Lower leg skin (tissue), 4 donors: Measurements from ENCODE around the gene MYO1B. TPM values are rescaled to one million over a fixed set of nuclear protein-coding genes. Genes with fewer than 3 reads are reported as not detected.

Experiments used
- DNase-seq, 2 donors: peaks; one replicate each; pipeline ENCODE4 v3.0.0-alpha.2; 2019; ENCODE audit warnings: low spot score in 2 of 2
- H3K4me3 ChIP-seq: fragments of 200-600 bp; sonication (generic); 2 replicates; pipeline ENCODE4 v1.5.1; 2017; ENCODE audit warnings: mild to moderate bottlenecking, low read depth; ENCODE audit not compliant: poor library complexity, severe bottlenecking
- CTCF ChIP-seq, 3 donors: fragments of 450-650 bp; IDR thresholded peaks; one replicate each; pipeline ENCODE4 v1.5.1; 2016; ENCODE audit warnings: antibody characterized with exemption in 3 of 3, mild to moderate bottlenecking in 3 of 3, moderate library complexity in 2 of 3
- POLR2A ChIP-seq, 2 donors: fragments of 450-650 bp; IDR thresholded peaks; one replicate each; pipeline ENCODE4 v1.6.1; 2016 to 2017; ENCODE audit warnings: antibody characterized with exemption in 2 of 2, mild to moderate bottlenecking in 1 of 2, moderate library complexity in 1 of 2
- WGBS, 2 donors: methylation state at CpG; one replicate each; pipeline ENCODE4 v1.1.5; 2018; 5-methylcytosine and 5-hydroxymethylcytosine counted together
- intact Hi-C: fragments of 100-400 bp; cut with DNase I; formaldehyde crosslinking; loops from one replicate; pipeline ENCODE4 v1.15.0; 2023; ENCODE audit warnings: low total_unique reads
- total RNA-seq, 4 donors: library from RNA; depleted of rRNA; stranded (reverse); fragments of >200 nt; gene quantifications; one replicate each; pipeline ENCODE4 v1.1.0, GENCODE V29; 2016

MYO1B gene
- total RNA-seq, 4 donors from 2014 or later: 24.6 to 53.0 (median 36.9) TPM

- WGBS, 2 donors: 24 to 25% methylated on average over 2 of the region's 2 CpGs
- no peak for TF ChIP-seq POLR2A (IDR thresholded peaks at IDR 0.05)
- intact Hi-C loops: no loop called here
- no peak overlapping the region for H3K4me3 ChIP-seq
- no peak for DNase-seq
These were observed 42.9 kb upstream of the MYO1B start for GRCh38 chr2:191202209-191202721.

GRCh38 chr2:191202881-191203397 is 42.3 kb upstream of the MYO1B start:
- DNase-seq: no peak
- H3K4me3 ChIP-seq: no peak overlapping the region
- TF ChIP-seq CTCF (IDR thresholded peaks at IDR 0.05) (no peak), POLR2A (IDR thresholded peaks at IDR 0.05) (no peak)
- intact Hi-C loops: no loop called here
- 25 to 41% methylated on average over 5 of the region's 5 CpGs for WGBS, 2 donors

DNA sequence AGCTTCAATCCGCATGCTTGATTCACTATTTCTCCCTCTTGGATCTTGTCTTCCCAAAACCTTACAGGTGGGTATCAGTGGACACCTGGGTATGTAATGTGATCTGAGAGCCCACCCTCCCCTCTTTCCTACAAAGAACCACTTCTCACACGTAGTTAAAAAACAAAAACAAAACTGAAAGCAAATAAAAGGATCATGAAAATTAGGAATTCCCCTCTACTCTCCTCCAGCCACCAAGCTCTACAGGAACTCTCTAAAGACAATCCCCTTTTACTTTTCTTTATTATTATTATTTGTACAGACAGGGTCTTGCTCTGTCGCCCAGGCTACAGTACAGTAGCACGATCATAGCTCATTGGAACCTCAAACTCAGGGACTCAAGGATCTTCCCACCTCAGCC is 40.8 kb upstream of the MYO1B start:
- TF ChIP-seq POLR2A (IDR thresholded peaks at IDR 0.05) (no peak), CTCF (IDR thresholded peaks at IDR 0.05) (no peak)
- H3K4me3 ChIP-seq: no peak overlapping the region

DNA sequence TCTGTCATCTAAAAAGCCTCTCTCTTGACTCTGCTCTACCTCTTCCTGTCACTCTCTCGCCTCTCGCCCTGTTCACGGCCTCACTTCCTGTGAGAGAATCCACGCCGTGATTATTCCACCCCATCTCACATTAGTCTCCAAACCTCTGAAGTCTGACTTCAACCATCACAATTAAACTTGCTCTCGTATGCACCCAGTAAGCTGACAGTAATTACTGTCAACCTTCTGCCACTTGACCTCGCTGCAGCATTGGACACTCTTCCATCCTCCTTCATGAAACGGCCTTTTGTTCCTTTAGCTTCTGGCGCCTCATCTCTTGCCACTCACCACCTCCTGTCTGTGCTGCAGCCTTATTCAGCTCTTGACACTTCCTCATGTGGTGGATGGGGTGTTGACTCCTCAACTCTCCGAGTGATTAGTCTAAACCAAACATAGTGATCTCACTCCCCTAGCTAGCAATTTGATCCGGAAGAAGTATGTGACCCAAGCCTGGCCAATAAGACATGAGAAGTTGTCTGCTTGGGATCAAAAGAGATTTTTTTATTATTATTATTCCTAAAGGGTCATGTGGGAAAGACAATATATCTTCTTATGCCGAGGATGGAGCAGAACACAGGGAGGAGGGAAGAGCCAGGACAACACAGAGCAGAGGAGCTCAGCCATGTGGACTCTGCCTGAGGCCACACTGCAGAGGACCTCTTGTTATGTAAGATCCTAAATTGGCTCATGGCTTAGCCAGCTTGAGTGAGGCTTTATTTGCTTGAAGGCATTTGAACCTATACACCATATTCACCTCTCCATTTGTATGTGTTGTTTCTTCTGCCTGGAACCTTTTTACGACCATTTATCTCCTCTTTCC is 38.4 kb upstream of the MYO1B start:
- WGBS, 2 donors: 92 to 93% methylated on average over 13 of the region's 13 CpGs
- DNase-seq: no peak
- intact Hi-C loops: no loop called here
- TF ChIP-seq POLR2A (IDR thresholded peaks at IDR 0.05) (no peak), CTCF (IDR thresholded peaks at IDR 0.05) (no peak)
- H3K4me3 ChIP-seq: no peak overlapping the region

More for the DNA sequence above, 40.8 kb upstream of the MYO1B start:
- DNase-seq: no peak
- intact Hi-C loops: no loop called here
- whole genome bisulfite sequencing, 2 donors: 75 to 80% methylated on average over 4 of the region's 4 CpGs

DNA sequence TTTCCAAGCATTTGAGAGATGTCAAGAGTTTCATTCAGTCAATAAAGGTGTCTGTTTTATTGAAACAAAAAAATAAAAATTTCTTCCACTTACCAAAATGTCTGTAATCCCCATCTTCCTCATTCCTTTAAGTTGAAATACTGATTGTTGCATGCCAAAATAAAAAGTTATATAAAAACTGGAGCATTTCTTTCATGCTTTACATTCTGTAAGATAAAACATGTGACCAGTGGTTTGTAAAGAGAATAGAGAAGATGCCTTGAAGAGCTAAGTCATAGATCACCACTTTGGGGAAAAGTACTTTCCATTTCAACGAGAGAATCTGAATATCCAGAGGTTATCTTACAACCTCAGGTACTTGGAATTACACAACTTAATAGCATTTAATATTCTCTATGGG is 35.9 kb upstream of the MYO1B start:
- intact Hi-C loops: no loop called here
- WGBS, 2 donors: 65 to 73% methylated on average over 1 of the region's 1 CpG
- no peak overlapping the region for H3K4me3 ChIP-seq
- TF ChIP-seq POLR2A (IDR thresholded peaks at IDR 0.05): no peak
- DNase-seq: no peak

GRCh38 chr2:191212119-191212518 is 33.1 kb upstream of the MYO1B start:
- H3K4me3 ChIP-seq: no peak overlapping the region
- intact Hi-C loops: no loop called here
- no peak for DNase-seq
- no peak for TF ChIP-seq POLR2A (IDR thresholded peaks at IDR 0.05)
- no peak for TF ChIP-seq CTCF (IDR thresholded peaks at IDR 0.05)
